IMR-90 (cell line): ENCODE data around the gene CRYGN.

Source experiments
- CEBPB ChIP-seq: IDR thresholded peaks from 2 replicates; pipeline ENCODE4 v1.6.1; 2012; ENCODE audit warnings: low read depth, low read length, improper control_type of control experiment
- CTCF ChIP-seq: conservative IDR thresholded peaks from 2 replicates; pipeline ENCODE4 v1.5.1; 2012; ENCODE audit warnings: mild to moderate bottlenecking, low read depth, low read length, improper control_type of control experiment
- MXI1 ChIP-seq: IDR thresholded peaks from 2 replicates; pipeline ENCODE4 v1.6.1; 2012; ENCODE audit warnings: low read depth, mild to moderate bottlenecking, low read length, moderate library complexity, borderline replicate concordance
- POLR2A ChIP-seq: IDR thresholded peaks from 2 replicates; pipeline ENCODE4 v1.6.1; 2012; ENCODE audit warnings: mild to moderate bottlenecking, low read depth, low read length
- RAD21 ChIP-seq: IDR thresholded peaks from 2 replicates; pipeline ENCODE4 v1.6.1; 2012; ENCODE audit warnings: low read length, improper control_type of control experiment
- RFX5 ChIP-seq: IDR thresholded peaks from 2 replicates; pipeline ENCODE4 v1.8.0; 2012; ENCODE audit warnings: low read depth, mild to moderate bottlenecking, low read length, moderate library complexity
- USF2 ChIP-seq: fragments of 150-350 bp; IDR thresholded peaks from 2 replicates; pipeline ENCODE4 v1.6.1; 2017; ENCODE audit warnings: mild to moderate bottlenecking, antibody characterized with exemption, low read length, low read depth

GRCh38 chr7:151481650-151482505, 41.9 kb upstream of the CRYGN start:
- TF ChIP-seq CTCF = no peak
- TF ChIP-seq RAD21 = no peak
- no peak for TF ChIP-seq POLR2A
- no peak; the same call in 1 of the 2 replicates for TF ChIP-seq MXI1
- no peak for TF ChIP-seq RFX5
- TF ChIP-seq CEBPB = no peak
- TF ChIP-seq USF2 = no peak
